K562 (cell line): ENCODE data around the gene ABR. TPM values are rescaled to one million over a fixed set of nuclear protein-coding genes. Genes with fewer than 3 reads are reported as not detected.
A peak's percentile ranks its signal among the peaks of the same experiment; 100 is the strongest.

Experiments used
- ATAC-seq: fragments of 200-7000 bp; cut with Tn5 transposase; 3 replicates; pipeline ENCODE4 v1.9.1; 2020; ENCODE audit warnings: moderate library complexity
- BruUV-seq: library from RNA; stranded (reverse); fragments of 400-500 nt; replicated peaks from 2 replicates; lab custom pipeline; 2021; lab: Mats Ljungman, UMichigan
- CTCF ChIA-PET: fragments of 300-600 bp; formaldehyde crosslinking; extraction: SDS; loops from one replicate; lab custom pipeline; 2021; ENCODE audit warnings: low intra/inter-chr PET ratio; lab: Yijun Ruan, JAX
- POLR2A ChIA-PET: fragments of 300-600, 350-650 bp; sonication (Branson Sonifier 250); formaldehyde crosslinking; extraction: SDS; loops from one replicate; lab custom pipeline; 2021; ENCODE audit warnings: antibody characterized with exemption, inconsistent platforms; lab: Yijun Ruan, JAX
- DNase-seq, 4 experiments: peaks; one replicate each; pipeline versions ENCODE4 v3.0.0 to v3.0.0-alpha.2; 2011 to 2018; ENCODE audit warnings: low spot score in 3 of 4, mixed read lengths in 3 of 4; ENCODE audit errors: extremely low read depth in 1 of 4
- FAIRE-seq: peaks from 2 replicates; lab custom pipeline; 2011; peaks lifted over from hg19 to GRCh38; lab: Jason Lieb, UNC
- H2AFZ ChIP-seq: 2 replicates; pipeline ENCODE4 v1.6.0; 2011; ENCODE audit warnings: low read depth, low read length, control low read depth, inconsistent platforms
- H3K27ac ChIP-seq: fragments of 200-600 bp; 3 replicates; pipeline ENCODE4 v1.8.0; 2011; ENCODE audit warnings: low read depth, mild to moderate bottlenecking, control low read depth, inconsistent platforms, low read length, moderate library complexity, mixed read lengths; ENCODE audit errors: extremely low read depth
- H3K27me3 ChIP-seq, 2 experiments: fragments of 300-600 bp in 1 of 2; 2 replicates in 1 of 2; 3 replicates in 1 of 2; pipeline versions ENCODE4 v1.6.0 to v1.8.0; 2011; ENCODE audit warnings: inconsistent platforms in 2 of 2, low read length in 2 of 2, mild to moderate bottlenecking in 1 of 2, mixed read lengths in 1 of 2, moderate library complexity in 1 of 2; ENCODE audit not compliant: control insufficient read depth in 2 of 2, insufficient read depth in 2 of 2
- H3K36me3 ChIP-seq: fragments of 300-600 bp; 3 replicates; pipeline ENCODE4 v1.8.0; 2011; ENCODE audit warnings: mild to moderate bottlenecking, low read length, inconsistent platforms; ENCODE audit not compliant: control insufficient read depth, insufficient read depth
- H3K4me1 ChIP-seq, 2 experiments: fragments of 200-600 bp in 1 of 2; replicated peaks in 1 of 2; 2 replicates in 1 of 2; 3 replicates in 1 of 2; pipeline versions ENCODE4 v1.5.1 to v1.8.0; 2011; ENCODE audit warnings: inconsistent platforms in 2 of 2, low read length in 2 of 2, mild to moderate bottlenecking in 1 of 2, mixed read lengths in 1 of 2, moderate library complexity in 1 of 2; ENCODE audit not compliant: control insufficient read depth in 2 of 2, insufficient read depth in 2 of 2
- H3K4me2 ChIP-seq: 2 replicates; pipeline ENCODE4 v1.6.1; 2011; ENCODE audit warnings: low read length, control low read depth, inconsistent platforms, mixed read lengths; ENCODE audit not compliant: insufficient read depth
- H3K4me3 ChIP-seq: fragments of 200-600 bp; sonication (generic), shearing (Covaris generic); 2 replicates; pipeline ENCODE4 v1.5.1; 2016; ENCODE audit warnings: control low read depth, inconsistent platforms
- H3K79me2 ChIP-seq: fragments of 200-600 bp; 3 replicates; pipeline ENCODE4 v1.8.0; 2011; ENCODE audit warnings: low read length, inconsistent platforms; ENCODE audit not compliant: control insufficient read depth, insufficient read depth
- H3K9ac ChIP-seq, 2 experiments: 2 replicates each; pipeline versions ENCODE4 v1.6.0 to v1.6.1; 2011; ENCODE audit warnings: low read depth in 2 of 2, low read length in 2 of 2, control low read depth in 1 of 2, inconsistent platforms in 1 of 2, mild to moderate bottlenecking in 1 of 2, mixed read lengths in 1 of 2; ENCODE audit not compliant: insufficient read depth in 1 of 2
- H3K9me1 ChIP-seq: one replicate; pipeline ENCODE4 v1.6.0; 2011; ENCODE audit warnings: inconsistent platforms, mild to moderate bottlenecking, low read length, moderate library complexity; ENCODE audit not compliant: control insufficient read depth, insufficient read depth
- H3K9me3 ChIP-seq: replicated peaks from 2 replicates; pipeline ENCODE4 v1.5.1; 2011; ENCODE audit warnings: low read depth, low read length, inconsistent platforms; ENCODE audit not compliant: control insufficient read depth, insufficient read depth
- H4K20me1 ChIP-seq: replicated peaks from 2 replicates; pipeline ENCODE4 v1.6.1; 2011; ENCODE audit warnings: low read length, inconsistent platforms, mixed read lengths; ENCODE audit not compliant: control insufficient read depth, insufficient read depth
- CTCF ChIP-seq, 3 experiments: IDR thresholded peaks in 2 of 3; conservative IDR thresholded peaks in 1 of 3; 2 replicates each; pipeline ENCODE4 v1.5.1; 2011 to 2012; ENCODE audit warnings: low read length in 3 of 3, mild to moderate bottlenecking in 3 of 3, control low read depth in 2 of 3, improper control_type of control experiment in 1 of 3, inconsistent platforms in 1 of 3, low read depth in 1 of 3, mixed read lengths in 1 of 3, moderate library complexity in 1 of 3; ENCODE audit not compliant: insufficient read depth in 2 of 3
- IFI16 ChIP-seq: fragments of 250-450 bp; sonication (Bioruptor Pico); IDR thresholded peaks from 2 replicates; pipeline ENCODE4 v2.1.2; 2022; ENCODE audit warnings: mild to moderate bottlenecking, inconsistent platforms
- ZNF212 ChIP-seq: fragments of 450-650 bp; formaldehyde crosslinking; IDR thresholded peaks from 2 replicates; pipeline ENCODE4 v1.4.0; 2020; ENCODE audit warnings: mild to moderate bottlenecking
- WGBS: fragments of 100-300 bp; shearing (Covaris generic); methylation state at CpG from one replicate; pipeline ENCODE4 v1.1.6; 2016; ENCODE audit warnings: low coverage, mixed read lengths; ENCODE audit not compliant: insufficient coverage; ENCODE audit errors: missing lambda C conversion rate; 5-methylcytosine and 5-hydroxymethylcytosine counted together
- in situ Hi-C: fragments of 300-500 bp; cut with MboI; formaldehyde crosslinking; loops from 4 replicates; pipeline ENCODE4 v1.15.0; 2018; ENCODE audit warnings: inconsistent platforms, mixed read lengths
- intact Hi-C: fragments of 100-400 bp; cut with micrococcal nuclease; formaldehyde crosslinking; loops from 2 replicates; pipeline ENCODE4 v1.14.2; 2022
- polyA plus RNA-seq, 8 experiments: library from polyadenylated mRNA; depleted of rRNA in 4 of 8; stranded (reverse) in 5 of 8; unstranded in 3 of 8; fragments of >200 nt; fragmentation: Nextera tagmentation in 2 of 8; fragmentation: Illumina TruSeq in 1 of 8; extraction: Ambion mirVana in 2 of 8; extraction: Trizol in 1 of 8; gene quantifications; 2 replicates each; pipeline versions ENCODE4 v1.2.1 to v1.2.3, GENCODE V29; 2011 to 2014; ENCODE audit warnings: inconsistent platforms in 1 of 8, missing spikeins in 1 of 8
- total RNA-seq, 7 experiments: library from RNA; depleted of rRNA in 6 of 7; stranded (reverse); fragments of >200 nt in 6 of 7; fragmentation: Illumina TruSeq in 2 of 7; extraction: Trizol in 2 of 7; gene quantifications; 2 replicates each; pipeline versions ENCODE4 v1.2.1 to v1.2.3, GENCODE V29; 2011 to 2021; ENCODE audit warnings: low replicate concordance in 1 of 7

The ABR gene
- total and polyA plus RNA-seq, 9 of the 15 experiments (the other 6 are each of a cell fraction or from before 2014, with no cell fraction given) = 0.07 to 1.6 (median 0.37) TPM; not detected in 1

- H3K36me3 ChIP-seq = no peaks in the 10 kb centered on the region
- H3K9ac ChIP-seq = no peak overlapping the region
- no peak for TF ChIP-seq IFI16 (CRISPR knock-in tag)
- no peak for TF ChIP-seq ZNF212 (CRISPR knock-in tag)
- 0 out of 6 replicates have a peak, but pooled peaks of 1 of the 3 experiments have one; percentile 4 for TF ChIP-seq CTCF (IDR thresholded peaks at IDR 0.05 in 2 of 3, conservative IDR thresholded peaks at IDR 0.05 in 1 of 3; ENCODE audit: insufficient read depth in 2 of 3, low read depth in 1 of 3, low read length in 3 of 3)
- TF ChIP-seq, all 486 proteins: peak for 1
- Histone ChIP-seq H2AFZ (no peak overlapping the region), H3K4me1 (peaks cover 0 to 3% of the 10 kb centered on the region in 2 experiments; a peak in 1 of 5 replicates), H3K9me3 (no peaks in the 10 kb centered on the region), H3K27me3 (peaks cover 6 to 75% of the 10 kb centered on the region in 2 experiments), H3K9me1 (no peaks in the 10 kb centered on the region), H3K79me2 (no peaks in the 10 kb centered on the region), H3K27ac (no peak overlapping the region), H3K4me3 (no peak overlapping the region), H3K4me2 (no peak overlapping the region), H4K20me1 (no peaks in the 10 kb centered on the region)
- no peak for FAIRE-seq
- ChIA-PET CTCF (no interaction called here), POLR2A (interaction anchor here (0.6 to 1.0 kb wide), 2 partner anchors 14 to 47 kb away, joined by 3 read pairs; no protein-coding TSS in a partner anchor)
- no peak for DNase-seq
- BruUV-seq = no TSS peak
- in situ Hi-C loops (no loop called here), intact Hi-C loops (no loop called here)
- 2% methylated on average over 7 of the region's 12 CpGs for WGBS
- ATAC-seq = no peak
Measured at GRCh38 chr17:1164935-1165556, 14.7 kb downstream of the ABR start.
